ENCODE results near the gene C16orf74. TPM values are rescaled to one million over a fixed set of nuclear protein-coding genes. Genes with fewer than 3 reads are reported as not detected.

The C16orf74 gene
- total and polyA plus RNA-seq, 2 of the 13 experiments (the other 11 are each of a cell fraction or from before 2014, with no cell fraction given): 0.13 to 0.29 TPM

DNA sequence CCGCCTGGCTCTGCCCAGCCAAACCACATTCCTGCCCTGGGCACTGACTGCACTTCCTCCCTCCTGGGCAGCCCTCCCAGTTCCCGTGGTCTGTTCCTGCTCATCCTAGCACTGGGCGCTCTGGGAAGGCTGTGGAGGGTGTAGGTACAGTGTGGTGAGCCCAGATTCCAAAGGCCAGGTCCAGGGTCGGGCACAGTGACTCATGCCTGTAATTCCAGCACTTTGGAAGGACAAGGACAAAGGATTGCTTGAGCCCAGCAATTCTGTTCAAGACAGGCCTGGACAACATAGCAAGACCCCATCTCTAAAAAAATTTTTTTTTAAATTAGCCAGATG is 30.6 kb downstream of the C16orf74 start (continued):
- TF ChIP-seq, protein P1, sequence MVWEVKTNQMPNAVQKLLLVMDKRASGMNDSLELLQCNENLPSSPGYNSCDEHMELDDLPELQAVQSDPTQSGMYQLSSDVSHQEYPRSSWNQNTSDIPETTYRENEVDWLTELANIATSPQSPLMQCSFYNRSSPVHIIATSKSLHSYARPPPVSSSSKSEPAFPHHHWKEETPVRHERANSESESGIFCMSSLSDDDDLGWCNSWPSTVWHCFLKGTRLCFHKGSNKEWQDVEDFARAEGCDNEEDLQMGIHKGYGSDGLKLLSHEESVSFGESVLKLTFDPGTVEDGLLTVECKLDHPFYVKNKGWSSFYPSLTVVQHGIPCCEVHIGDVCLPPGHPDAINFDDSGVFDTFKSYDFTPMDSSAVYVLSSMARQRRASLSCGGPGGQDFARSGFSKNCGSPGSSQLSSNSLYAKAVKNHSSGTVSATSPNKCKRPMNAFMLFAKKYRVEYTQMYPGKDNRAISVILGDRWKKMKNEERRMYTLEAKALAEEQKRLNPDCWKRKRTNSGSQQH (CRISPR knock-in tag; IDR thresholded peaks at IDR 0.05; ENCODE audit: low read depth): no peak
- TF ChIP-seq ZNF556 (CRISPR knock-in tag; IDR thresholded peaks at IDR 0.05; ENCODE audit: borderline replicate concordance): no peak
- TF ChIP-seq POLR2AphosphoS5 (IDR thresholded peaks at IDR 0.05; ENCODE audit: low read depth, low read length): no peak
- TF ChIP-seq ZNF451 (CRISPR knock-in tag; IDR thresholded peaks at IDR 0.05): no peak
- no peak for TF ChIP-seq NCOA2 (CRISPR knock-in tag; IDR thresholded peaks at IDR 0.05)
- no peak for TF ChIP-seq PCBP2 (optimal IDR thresholded peaks at IDR 0.05; ENCODE audit: low read depth, low read length, poor library complexity, severe bottlenecking)

DNA sequence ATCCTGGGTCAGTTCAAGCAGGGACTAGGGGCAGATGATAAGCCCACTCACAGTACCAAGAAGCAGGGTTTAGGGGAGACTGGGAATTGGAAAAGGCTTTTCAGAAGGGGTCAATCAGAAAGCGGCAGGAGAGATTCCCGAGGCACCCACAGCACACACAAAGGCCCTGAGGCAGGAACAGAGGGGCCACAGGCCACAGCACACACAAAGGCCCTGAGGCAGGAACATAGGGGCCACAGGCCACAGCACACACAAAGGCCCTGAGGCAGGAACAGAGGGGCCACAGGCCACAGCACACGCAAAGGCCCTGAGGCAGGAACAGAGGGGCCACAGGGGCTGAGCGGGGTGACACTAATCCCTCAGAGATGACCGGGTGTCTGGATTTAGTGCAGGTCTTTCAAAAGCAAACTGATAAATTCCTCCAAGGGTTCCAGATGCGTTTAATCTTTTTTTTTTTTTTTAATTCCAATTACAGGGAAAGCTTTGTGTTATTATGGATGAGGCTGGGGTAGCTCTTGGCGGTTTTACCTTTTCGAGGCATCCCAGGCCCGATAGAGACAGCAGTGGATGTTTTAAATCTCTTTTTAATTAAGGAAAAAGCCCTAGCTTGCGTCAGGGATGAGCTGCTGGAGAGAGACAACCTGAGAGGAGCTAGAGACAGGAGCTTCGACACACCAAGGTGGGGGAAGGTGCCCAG is 31.1 kb downstream of the C16orf74 start:
- in situ Hi-C loops (cut with HindIII; ENCODE audit: extremely low pct_ligation_motif_present, low pct_unique_long_range_greater_than_20kb) (loop anchor here (5.0 kb wide), 1 partner anchor 62 kb away; no protein-coding TSS in a partner anchor), intact Hi-C loops (cut with micrococcal nuclease; ENCODE audit: unreplicated experiment) (loop anchor here (10.0 kb wide), 1 partner anchor 325 kb away; no protein-coding TSS in a partner anchor)
- Histone ChIP-seq H3K4me1 (ENCODE audit: insufficient read depth, low read length) (peaks cover 17% of the 10 kb centered on the region), H3K4me3 (replicated peaks in 1 of 3; ENCODE audit: insufficient read depth in 1 of 3, low read depth in 2 of 3, low read length in 3 of 3) (no peak overlapping the region), H4K20me1 (ENCODE audit: insufficient read depth, low read length) (peaks cover 3% of the 10 kb centered on the region; the same call in 1 of the 2 replicates), H2AFZ (ENCODE audit: low read length) (no peak overlapping the region), H3K79me2 (ENCODE audit: insufficient read depth, low read length) (no peaks in the 10 kb centered on the region), H3K27ac (ENCODE audit: extremely low read length, insufficient read depth, low read length) (no peak overlapping the region), H3K9ac (ENCODE audit: insufficient read depth, low read depth, low read length) (no peak overlapping the region), H3K36me3 (replicated peaks in 1 of 2; ENCODE audit: control insufficient read depth in 1 of 2, insufficient read depth in 2 of 2, low read length in 2 of 2) (no peaks in the 10 kb centered on the region), H3K27me3 (ENCODE audit: control insufficient read depth in 1 of 2, insufficient read depth in 2 of 2, low read length in 2 of 2) (peaks cover 4 to 35% of the 10 kb centered on the region in 2 experiments; a peak in 4 of 5 replicates), H3K4me2 (ENCODE audit: low read depth, low read length) (no peak overlapping the region), H3K9me3 (ENCODE audit: low read length) (no peaks in the 10 kb centered on the region)
- no TSS peak for BruUV-seq (replicated peaks)
- 25% methylated on average over 11 of the region's 11 CpGs for WGBS (ENCODE audit: low lambda C conversion rate)
- no peak for TF ChIP-seq GATAD1 (CRISPR knock-in tag; IDR thresholded peaks at IDR 0.05)
- TF ChIP-seq ZNF605 (CRISPR knock-in tag; IDR thresholded peaks at IDR 0.05): no peak
- no peak for TF ChIP-seq HIVEP1 (CRISPR knock-in tag; IDR thresholded peaks at IDR 0.05)
- no peak for TF ChIP-seq HNF4A (CRISPR knock-in tag; IDR thresholded peaks at IDR 0.05)
- TF ChIP-seq, protein P2, sequence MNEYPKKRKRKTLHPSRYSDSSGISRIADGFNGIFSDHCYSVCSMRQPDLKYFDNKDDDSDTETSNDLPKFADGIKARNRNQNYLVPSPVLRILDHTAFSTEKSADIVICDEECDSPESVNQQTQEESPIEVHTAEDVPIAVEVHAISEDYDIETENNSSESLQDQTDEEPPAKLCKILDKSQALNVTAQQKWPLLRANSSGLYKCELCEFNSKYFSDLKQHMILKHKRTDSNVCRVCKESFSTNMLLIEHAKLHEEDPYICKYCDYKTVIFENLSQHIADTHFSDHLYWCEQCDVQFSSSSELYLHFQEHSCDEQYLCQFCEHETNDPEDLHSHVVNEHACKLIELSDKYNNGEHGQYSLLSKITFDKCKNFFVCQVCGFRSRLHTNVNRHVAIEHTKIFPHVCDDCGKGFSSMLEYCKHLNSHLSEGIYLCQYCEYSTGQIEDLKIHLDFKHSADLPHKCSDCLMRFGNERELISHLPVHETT (CRISPR knock-in tag; conservative IDR thresholded peaks at IDR 0.05): no peak
- no peak for TF ChIP-seq RARA (CRISPR knock-in tag; IDR thresholded peaks at IDR 0.05)
- no peak for TF ChIP-seq FOXO1 (CRISPR knock-in tag; IDR thresholded peaks at IDR 0.05)
- TF ChIP-seq DNMT3B (CRISPR knock-in tag; conservative IDR thresholded peaks at IDR 0.05): no peak
- no peak for TF ChIP-seq HNRNPLL (IDR thresholded peaks at IDR 0.05; ENCODE audit: low read depth, low read length, poor library complexity, severe bottlenecking)
- TF ChIP-seq, protein P3, sequence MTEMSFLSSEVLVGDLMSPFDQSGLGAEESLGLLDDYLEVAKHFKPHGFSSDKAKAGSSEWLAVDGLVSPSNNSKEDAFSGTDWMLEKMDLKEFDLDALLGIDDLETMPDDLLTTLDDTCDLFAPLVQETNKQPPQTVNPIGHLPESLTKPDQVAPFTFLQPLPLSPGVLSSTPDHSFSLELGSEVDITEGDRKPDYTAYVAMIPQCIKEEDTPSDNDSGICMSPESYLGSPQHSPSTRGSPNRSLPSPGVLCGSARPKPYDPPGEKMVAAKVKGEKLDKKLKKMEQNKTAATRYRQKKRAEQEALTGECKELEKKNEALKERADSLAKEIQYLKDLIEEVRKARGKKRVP (CRISPR knock-in tag; IDR thresholded peaks at IDR 0.05): no peak
- no peak for FAIRE-seq
- ATAC-seq: no peak
- CTCF ChIA-PET (ENCODE audit: low intra/inter-chr PET ratio, low total read pairs): interaction anchor here (0.8 to 2.9 kb wide), 2 partner anchors 299 to 350 kb away, joined by 3 to 12 read pairs; no protein-coding TSS in a partner anchor
- no peak for DNase-seq (ENCODE audit: low spot score)
- POLR2A ChIA-PET: no interaction called here
